T-cell (primary cell): ENCODE results near the gene TUT7. TPM values are rescaled to one million over a fixed set of nuclear protein-coding genes. Genes with fewer than 3 reads are reported as not detected.

Experiments used
- ATAC-seq, 4 experiments: fragments of 200-7000 bp in 3 of 4; fragments of 150-1000 bp in 1 of 4; cut with Tn5 transposase; replicated peaks in 1 of 4; 1 replicate in 3 of 4; 2 replicates in 1 of 4; pipeline ENCODE4 v1.10.0; 2021; ENCODE audit warnings: moderate library complexity in 3 of 4, mild to moderate bottlenecking in 2 of 4, moderate number of reproducible peaks in 1 of 4
- CTCF ChIA-PET, 2 donors: fragments of 300-600 bp; sonication (Branson Sonifier 250); formaldehyde crosslinking; loops; one replicate each; lab custom pipeline; 2022; ENCODE audit warnings: antibody characterized with exemption in 2 of 2; lab: Charles Lee
- POLR2A ChIA-PET, 2 donors: fragments of 300-600 bp; sonication (Branson Sonifier 250); formaldehyde crosslinking; loops; one replicate each; lab custom pipeline; 2022; ENCODE audit warnings: antibody characterized with exemption in 2 of 2; lab: Charles Lee
- DNase-seq, 35 experiments: peaks; one replicate each; pipeline versions ENCODE4 v3.0.0 to v3.0.0-alpha.2; 2013 to 2023
- H3K27ac ChIP-seq: one replicate; pipeline ENCODE4 v1.5.1; 2013; ENCODE audit warnings: low read length
- H3K27me3 ChIP-seq, 2 experiments: replicated peaks in 1 of 2; 1 replicate in 1 of 2; 2 replicates in 1 of 2; pipeline versions ENCODE4 v1.6.1 to v1.7.0; 2013; ENCODE audit warnings: low read length in 1 of 2, mixed read lengths in 1 of 2; ENCODE audit not compliant: control insufficient read depth in 2 of 2, insufficient read depth in 2 of 2; ENCODE audit errors: extremely low read depth in 1 of 2
- H3K36me3 ChIP-seq, 2 donors: 1 replicate in 1 of 2; 2 replicates in 1 of 2; pipeline versions ENCODE4 v1.6.1 to v1.7.0; 2013; ENCODE audit warnings: low read length in 1 of 2; ENCODE audit not compliant: control insufficient read depth in 2 of 2, insufficient read depth in 1 of 2; ENCODE audit errors: extremely low read depth in 1 of 2
- H3K4me1 ChIP-seq, 2 experiments: 1 replicate in 1 of 2; 2 replicates in 1 of 2; pipeline versions ENCODE4 v1.6.1 to v1.7.0; 2013; ENCODE audit warnings: low read length in 2 of 2, mixed read lengths in 1 of 2; ENCODE audit not compliant: insufficient read depth in 2 of 2, control insufficient read depth in 1 of 2; ENCODE audit errors: extremely low read depth in 1 of 2
- H3K4me3 ChIP-seq, 2 donors: 1 replicate in 1 of 2; 2 replicates in 1 of 2; pipeline versions ENCODE4 v1.5.1 to v1.7.0; 2013; ENCODE audit warnings: mild to moderate bottlenecking in 2 of 2, low read length in 1 of 2, moderate library complexity in 1 of 2; ENCODE audit not compliant: control insufficient read depth in 1 of 2; ENCODE audit errors: extremely low read depth in 1 of 2
- H3K9me3 ChIP-seq: 2 replicates; pipeline ENCODE4 v1.7.0; 2013
- H3K27ac Mint-ChIP-seq, 2 donors: one replicate each; pipeline ENCODE4 v1.8.0; 2020 to 2021; ENCODE audit warnings: mild to moderate bottlenecking in 2 of 2, mixed read lengths in 2 of 2
- H3K27me3 Mint-ChIP-seq, 2 donors: one replicate each; pipeline ENCODE4 v1.8.0; 2021 to 2022; ENCODE audit warnings: mixed read lengths in 2 of 2
- H3K36me3 Mint-ChIP-seq: one replicate; pipeline ENCODE4 v1.8.0; 2021; ENCODE audit warnings: mixed read lengths
- H3K4me1 Mint-ChIP-seq, 3 donors: one replicate each; pipeline ENCODE4 v1.8.0; 2020 to 2022; ENCODE audit warnings: mixed read lengths in 3 of 3, mild to moderate bottlenecking in 1 of 3
- H3K4me3 Mint-ChIP-seq, 3 donors: one replicate each; pipeline ENCODE4 v1.8.0; 2020 to 2022; ENCODE audit warnings: mild to moderate bottlenecking in 3 of 3, mixed read lengths in 3 of 3, moderate library complexity in 3 of 3
- H3K9me3 Mint-ChIP-seq, 3 donors: one replicate each; pipeline ENCODE4 v1.8.0; 2020 to 2022; ENCODE audit warnings: mixed read lengths in 3 of 3
- WGBS: methylation state at CpG from one replicate; pipeline ENCODE4 v1.1.5; 2013; ENCODE audit warnings: missing lambda C conversion rate; ENCODE audit not compliant: insufficient coverage; 5-methylcytosine and 5-hydroxymethylcytosine counted together
- total RNA-seq, 35 experiments: library from RNA in 6 of 35; stranded (reverse) in 6 of 35; fragments of 120-200 nt in 1 of 35; gene quantifications; one replicate each; pipeline versions ENCODE4 v1.2.1 to v1.2.4 and lab custom pipeline; 2013 to 2026

The TUT7 gene
- total RNA-seq, 5 donors from 2014 or later (not counting 1 experiment from before 2014, with no cell fraction given) = 45.4 to 50.4 (median 48.6) TPM

DNA sequence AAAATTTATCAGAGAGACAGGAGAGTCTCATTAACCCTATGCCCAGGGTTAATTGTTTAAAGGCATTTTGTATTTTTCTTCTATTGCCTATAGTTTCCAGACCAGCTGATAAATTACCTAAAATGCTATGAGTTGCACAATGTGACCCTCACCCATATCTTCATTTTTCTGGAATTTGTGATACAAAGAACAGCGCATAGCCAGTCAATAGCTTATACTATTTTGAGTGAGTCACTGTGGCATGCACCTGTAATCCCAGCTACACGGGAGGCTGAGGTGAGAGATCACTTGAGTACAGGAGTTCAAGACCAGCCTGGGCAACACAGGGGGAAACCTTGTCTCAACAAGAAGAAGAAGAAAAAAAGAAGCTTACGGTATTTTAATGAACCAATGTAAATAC lies 97.6 kb downstream of the TUT7 start:
- no peak for ATAC-seq
- H3K9me3 ChIP-seq = no peaks in the 10 kb centered on the region
- Mint-ChIP-seq H3K27ac (no peak overlapping the region), H3K9me3 (peaks cover 2 to 8% (median 3%) of the 10 kb centered on the region in 3 donors), H3K4me3 (no peak overlapping the region), H3K4me1 (no peaks in the 10 kb centered on the region), H3K36me3 (peaks cover 13% of the 10 kb centered on the region), H3K27me3 (no peaks in the 10 kb centered on the region)
- 100% methylated on average over 2 of the region's 3 CpGs for WGBS
- no peaks in the 10 kb centered on the region for H3K4me1 ChIP-seq
- H3K4me3 ChIP-seq = no peak overlapping the region
- no peak for DNase-seq
- no peaks in the 10 kb centered on the region for H3K27me3 ChIP-seq
- H3K27ac ChIP-seq = no peak overlapping the region
- POLR2A ChIA-PET = interaction anchor here in 1 of 2 donors (0.6 kb wide), 1 partner anchor 10 kb away, joined by 3 read pairs; no protein-coding TSS in a partner anchor
- no peaks in the 10 kb centered on the region for H3K36me3 ChIP-seq
- CTCF ChIA-PET = no interaction called here

DNA sequence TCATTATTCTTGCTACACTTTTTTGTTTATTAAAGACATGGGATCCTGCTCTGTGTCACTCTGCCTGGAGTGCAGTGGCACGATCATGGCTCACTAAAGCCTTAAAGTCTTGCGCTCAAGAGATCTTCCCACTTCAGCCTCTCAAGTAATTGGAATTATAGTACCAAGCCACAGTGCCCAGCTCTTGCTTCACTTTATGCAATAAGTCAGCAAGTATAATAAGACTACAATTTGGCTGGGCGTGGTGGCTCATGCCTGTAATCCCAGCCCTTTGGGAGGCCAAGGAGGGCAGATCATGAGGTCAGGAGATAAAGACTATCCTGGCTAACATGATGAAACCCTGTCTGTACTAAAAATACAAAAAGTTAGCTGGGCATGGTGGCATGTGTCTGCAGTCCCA lies 100.6 kb downstream of the TUT7 start:
- no peak overlapping the region for H3K4me3 ChIP-seq
- no peaks in the 10 kb centered on the region for H3K36me3 Mint-ChIP-seq
- no peak overlapping the region for H3K27ac Mint-ChIP-seq
- ATAC-seq = no peak
- 100% methylated on average over 2 of the region's 3 CpGs for WGBS
- no peaks in the 10 kb centered on the region for H3K9me3 ChIP-seq
- H3K27me3 Mint-ChIP-seq = peaks cover 0 to 3% of the 10 kb centered on the region in 2 donors
- no peaks in the 10 kb centered on the region for H3K36me3 ChIP-seq
- peaks cover 3 to 8% (median 4%) of the 10 kb centered on the region in 3 donors for H3K9me3 Mint-ChIP-seq
- H3K4me3 Mint-ChIP-seq = no peak overlapping the region
- H3K27ac ChIP-seq = no peak overlapping the region
- H3K4me1 Mint-ChIP-seq = no peaks in the 10 kb centered on the region
- ChIA-PET CTCF (no interaction called here), POLR2A (no interaction called here)
- DNase-seq = no peak
- H3K4me1 ChIP-seq = no peaks in the 10 kb centered on the region
- H3K27me3 ChIP-seq = no peaks in the 10 kb centered on the region

DNA sequence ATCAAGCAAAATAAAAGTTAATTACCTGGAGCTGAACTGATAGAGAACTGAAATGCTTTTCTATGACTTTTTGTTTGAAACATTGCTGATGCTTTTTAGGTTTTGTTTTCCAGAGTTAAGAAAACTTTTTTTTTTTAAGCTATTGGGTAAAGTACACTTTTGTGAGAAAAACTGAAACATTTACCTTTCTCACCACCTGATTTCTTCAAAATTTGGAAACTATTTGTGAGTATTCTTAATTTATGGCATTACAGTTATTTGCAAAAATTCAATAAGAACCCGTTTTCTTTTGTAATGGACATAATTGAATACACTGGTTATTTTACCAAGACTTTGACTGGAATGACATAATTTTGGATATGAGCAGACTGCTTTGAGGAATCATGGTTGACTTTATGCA lies 101.3 kb downstream of the TUT7 start:
- no peak overlapping the region for H3K4me3 Mint-ChIP-seq
- CTCF ChIA-PET = interaction anchor here in 1 of 2 donors (0.6 kb wide), 1 partner anchor 643 kb away, joined by 4 read pairs; no protein-coding TSS in a partner anchor
- no peak for ATAC-seq

DNA sequence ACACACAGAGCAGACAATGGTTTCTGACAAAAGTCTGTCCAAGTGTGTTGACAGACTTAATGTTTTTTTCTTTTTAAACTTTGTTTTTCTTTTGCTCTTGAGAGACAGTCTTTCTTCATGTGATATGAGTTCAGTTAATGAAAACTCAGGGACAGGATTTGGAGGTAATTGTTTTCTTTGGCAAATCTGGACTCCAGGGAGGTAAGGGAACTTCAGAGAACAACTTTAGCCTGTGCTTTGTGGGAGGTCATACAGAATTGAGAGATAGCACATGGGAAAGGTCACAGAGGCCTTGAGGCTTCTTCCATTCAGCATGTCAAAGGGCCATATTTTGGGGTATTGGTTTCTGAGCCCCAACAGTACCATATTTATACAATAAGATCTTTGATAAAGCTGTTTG lies 104.1 kb downstream of the TUT7 start:
- DNase-seq (no peak), ATAC-seq (no peak)
- Histone ChIP-seq H3K9me3 (no peaks in the 10 kb centered on the region), H3K4me3 (no peak overlapping the region), H3K27ac (no peak overlapping the region), H3K36me3 (no peaks in the 10 kb centered on the region), H3K4me1 (no peaks in the 10 kb centered on the region), H3K27me3 (peaks cover 0 to 3% of the 10 kb centered on the region in 2 experiments)
- POLR2A ChIA-PET = no interaction called here
- no peaks in the 10 kb centered on the region for H3K36me3 Mint-ChIP-seq
- no peak overlapping the region for H3K27ac Mint-ChIP-seq
- no peak overlapping the region for H3K4me3 Mint-ChIP-seq
- CTCF ChIA-PET = no interaction called here
- peaks cover 0 to 3% of the 10 kb centered on the region in 2 donors for H3K27me3 Mint-ChIP-seq
- peaks cover 3 to 8% (median 4%) of the 10 kb centered on the region in 3 donors for H3K9me3 Mint-ChIP-seq
- no peaks in the 10 kb centered on the region for H3K4me1 Mint-ChIP-seq

More for the DNA sequence above, 101.3 kb downstream of the TUT7 start:
- Mint-ChIP-seq H3K4me1 (no peaks in the 10 kb centered on the region), H3K9me3 (peaks cover 3 to 8% (median 4%) of the 10 kb centered on the region in 3 donors), H3K27ac (no peak overlapping the region), H3K27me3 (peaks cover 0 to 3% of the 10 kb centered on the region in 2 donors), H3K36me3 (no peaks in the 10 kb centered on the region)
- Histone ChIP-seq H3K9me3 (no peaks in the 10 kb centered on the region), H3K27ac (no peak overlapping the region), H3K4me1 (no peaks in the 10 kb centered on the region), H3K36me3 (no peaks in the 10 kb centered on the region), H3K4me3 (no peak overlapping the region), H3K27me3 (no peaks in the 10 kb centered on the region)
- WGBS = no CpG with 5 or more reads among the region's 1 CpG
- POLR2A ChIA-PET = no interaction called here
- DNase-seq = no peak

DNA sequence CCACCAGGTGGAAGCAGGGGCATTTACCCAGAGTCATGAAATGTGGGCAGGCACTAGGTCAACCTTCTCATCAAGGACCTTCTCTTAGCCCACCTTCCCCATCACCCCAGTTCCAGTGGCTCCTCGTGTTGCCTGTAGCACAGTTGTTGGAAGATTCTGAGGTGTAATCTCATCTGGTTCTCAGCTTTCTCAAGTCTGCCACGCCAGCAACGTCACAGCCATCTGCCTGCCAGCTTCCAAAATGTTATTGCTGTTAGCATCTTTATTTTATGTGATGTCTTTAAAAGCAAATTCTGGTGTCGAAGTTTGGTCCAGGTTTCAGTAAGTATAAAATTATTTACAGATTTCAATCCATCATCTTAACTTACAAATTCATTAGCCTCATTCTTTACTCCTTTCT lies 105.5 kb downstream of the TUT7 start:
- Mint-ChIP-seq H3K9me3 (peaks cover 3 to 8% (median 4%) of the 10 kb centered on the region in 3 donors), H3K4me3 (no peak overlapping the region), H3K36me3 (no peaks in the 10 kb centered on the region), H3K27ac (no peak overlapping the region), H3K4me1 (no peaks in the 10 kb centered on the region), H3K27me3 (peaks cover 0 to 3% of the 10 kb centered on the region in 2 donors)
- ChIA-PET CTCF (no interaction called here), POLR2A (no interaction called here)
- H3K27me3 ChIP-seq = peaks cover 0 to 3% of the 10 kb centered on the region in 2 experiments
- no peak overlapping the region for H3K4me3 ChIP-seq
- H3K27ac ChIP-seq = no peak overlapping the region
- H3K9me3 ChIP-seq = no peaks in the 10 kb centered on the region
- DNase-seq (no peak), ATAC-seq (no peak)
- no peaks in the 10 kb centered on the region for H3K4me1 ChIP-seq
- no peaks in the 10 kb centered on the region for H3K36me3 ChIP-seq
- WGBS = no CpG with 5 or more reads among the region's 4 CpGs

DNA sequence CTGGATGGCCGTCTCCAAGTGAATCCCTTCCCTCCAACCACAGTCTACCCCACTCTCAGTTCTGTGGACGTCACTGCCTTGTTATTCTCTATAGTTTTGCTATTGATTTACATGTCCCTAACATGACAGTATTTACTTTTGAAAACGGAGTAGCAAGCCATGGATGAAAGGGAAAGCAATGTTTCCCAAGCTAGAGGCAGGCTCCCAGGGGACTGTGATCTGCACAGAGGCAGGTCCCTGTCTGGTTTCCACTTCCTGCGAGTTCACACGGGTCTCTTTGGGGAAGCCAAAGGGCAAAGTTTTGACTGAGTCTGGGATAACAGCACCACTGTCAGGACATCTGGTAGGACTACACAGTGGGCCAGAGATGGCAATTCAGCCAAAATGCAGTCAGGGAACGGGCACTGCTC lies 107.5 kb downstream of the TUT7 start:
- no peak for ATAC-seq
- H3K27ac Mint-ChIP-seq = no peak overlapping the region
- no peaks in the 10 kb centered on the region for H3K4me1 ChIP-seq
- no peak for DNase-seq
- peaks cover 0 to 3% of the 10 kb centered on the region in 2 experiments for H3K27me3 ChIP-seq
- ChIA-PET CTCF (no interaction called here), POLR2A (interaction anchor here in 1 of 2 donors (0.5 kb wide), 1 partner anchor 48 kb away, joined by 5 read pairs; no protein-coding TSS in a partner anchor)
- H3K36me3 Mint-ChIP-seq = no peaks in the 10 kb centered on the region
- H3K27ac ChIP-seq = no peak overlapping the region
- no peaks in the 10 kb centered on the region for H3K9me3 ChIP-seq
- WGBS = 59% methylated on average over 3 of the region's 6 CpGs
- no peaks in the 10 kb centered on the region for H3K36me3 ChIP-seq
- no peaks in the 10 kb centered on the region for H3K4me1 Mint-ChIP-seq
- H3K9me3 Mint-ChIP-seq = peaks cover 0 to 3% (median 0%) of the 10 kb centered on the region in 3 donors
- no peak overlapping the region for H3K4me3 ChIP-seq
- no peak overlapping the region for H3K4me3 Mint-ChIP-seq
- H3K27me3 Mint-ChIP-seq = peaks cover 0 to 3% of the 10 kb centered on the region in 2 donors

DNA sequence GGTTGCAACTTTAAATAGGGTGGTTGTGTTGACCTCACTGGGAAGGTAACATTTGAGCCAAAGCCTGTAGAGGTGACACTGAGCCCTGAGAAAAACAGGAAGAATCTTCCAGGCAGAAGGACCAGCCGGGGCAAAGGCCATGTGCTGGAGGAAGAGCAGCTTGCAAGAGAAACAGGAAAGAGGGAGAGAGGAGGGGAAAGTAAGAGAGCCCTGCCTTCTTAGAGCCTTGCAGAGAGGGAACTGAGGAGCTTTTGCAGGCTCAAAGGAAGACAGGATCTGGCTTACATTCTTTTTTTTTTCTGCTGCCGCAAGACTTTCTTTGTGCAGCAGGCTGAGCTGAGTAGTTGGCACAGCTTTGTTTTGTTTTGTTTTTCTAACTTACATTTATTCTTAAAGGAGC lies 112.1 kb downstream of the TUT7 start:
- DNase-seq = no peak
- POLR2A ChIA-PET = no interaction called here
- WGBS = 38% methylated on average over 1 of the region's 2 CpGs

More for the DNA sequence above, 112.1 kb downstream of the TUT7 start:
- Histone ChIP-seq H3K4me1 (no peaks in the 10 kb centered on the region), H3K36me3 (no peaks in the 10 kb centered on the region), H3K27ac (no peak overlapping the region), H3K9me3 (no peaks in the 10 kb centered on the region), H3K27me3 (peaks cover 0 to 3% of the 10 kb centered on the region in 2 experiments), H3K4me3 (no peak overlapping the region)
- Mint-ChIP-seq H3K4me1 (no peaks in the 10 kb centered on the region), H3K36me3 (no peaks in the 10 kb centered on the region), H3K27me3 (no peaks in the 10 kb centered on the region), H3K9me3 (no peaks in the 10 kb centered on the region), H3K27ac (no peak overlapping the region), H3K4me3 (no peak overlapping the region)
- no peak for ATAC-seq
- CTCF ChIA-PET = no interaction called here
